B cell (primary cell): ENCODE measurements around the gene ZC3H7A. TPM values are rescaled to one million over a fixed set of nuclear protein-coding genes. Genes with fewer than 3 reads are reported as not detected.
A peak's percentile ranks its signal among the peaks of the same experiment; 100 is the strongest.

Experiments used
- ATAC-seq: fragments of 200-7000 bp; cut with Tn5 transposase; one replicate; pipeline ENCODE4 v1.10.0; 2021; ENCODE audit warnings: low read depth, mild to moderate bottlenecking, moderate number of reproducible peaks, moderate library complexity
- CTCF ChIA-PET: fragments of 350-600 bp; sonication (Branson Sonifier 250); formaldehyde crosslinking; loops from one replicate; lab custom pipeline; 2021; ENCODE audit warnings: antibody characterized with exemption, inconsistent platforms; lab: Charles Lee
- POLR2A ChIA-PET: fragments of 350-600 bp; sonication (Branson Sonifier 250); formaldehyde crosslinking; loops from one replicate; lab custom pipeline; 2021; ENCODE audit warnings: antibody characterized with exemption; lab: Charles Lee
- DNase-seq: peaks from one replicate; pipeline ENCODE4 v3.0.0; 2013
- H2AFZ ChIP-seq: 2 replicates; pipeline ENCODE4 v1.6.1; 2012; ENCODE audit warnings: mild to moderate bottlenecking, low read depth, low read length; ENCODE audit not compliant: insufficient read depth, poor library complexity, severe bottlenecking
- H3K27ac ChIP-seq, 2 donors: 1 replicate in 1 of 2; 2 replicates in 1 of 2; pipeline ENCODE4 v1.5.1; 2012 to 2013; ENCODE audit warnings: low read length in 2 of 2, mild to moderate bottlenecking in 2 of 2, moderate library complexity in 1 of 2
- H3K27me3 ChIP-seq, 4 experiments: fragments of 200-600 bp in 1 of 4; sonication (generic) in 1 of 4; replicated peaks in 1 of 4; 1 replicate in 2 of 4; 2 replicates in 2 of 4; pipeline versions ENCODE4 v1.6.1 to v1.7.0; 2013 to 2016; ENCODE audit warnings: low read length in 3 of 4, mild to moderate bottlenecking in 2 of 4, mixed read lengths in 1 of 4, moderate library complexity in 1 of 4; ENCODE audit not compliant: insufficient read depth in 4 of 4, control insufficient read depth in 3 of 4; ENCODE audit errors: control extremely low read depth in 1 of 4
- H3K36me3 ChIP-seq, 2 experiments: replicated peaks in 1 of 2; 1 replicate in 1 of 2; 2 replicates in 1 of 2; pipeline versions ENCODE4 v1.6.1 to v1.7.1; 2013; ENCODE audit warnings: low read length in 1 of 2; ENCODE audit not compliant: insufficient read depth in 2 of 2, control insufficient read depth in 1 of 2; ENCODE audit errors: control extremely low read depth in 1 of 2, extremely low read depth in 1 of 2
- H3K4me1 ChIP-seq, 2 donors: fragments of 200-600 bp in 1 of 2; sonication (generic) in 1 of 2; 1 replicate in 1 of 2; 2 replicates in 1 of 2; pipeline versions ENCODE4 v1.5.1 to v1.6.1; 2013 to 2017; ENCODE audit warnings: low read length in 2 of 2; ENCODE audit not compliant: control insufficient read depth in 2 of 2, insufficient read depth in 2 of 2
- H3K4me2 ChIP-seq: replicated peaks from 2 replicates; pipeline ENCODE3; 2012; ENCODE audit warnings: mild to moderate bottlenecking, low read depth, low read length; ENCODE audit not compliant: poor library complexity, severe bottlenecking
- H3K4me3 ChIP-seq, 5 experiments: fragments of 200-600 bp in 1 of 5; sonication (generic) in 1 of 5; 1 replicate in 3 of 5; 2 replicates in 2 of 5; pipeline versions ENCODE4 v1.5.1 to v1.7.0; 2011 to 2016; ENCODE audit warnings: low read length in 4 of 5, mild to moderate bottlenecking in 4 of 5, low read depth in 2 of 5, control low read depth in 1 of 5, moderate library complexity in 1 of 5; ENCODE audit not compliant: insufficient read depth in 1 of 5; ENCODE audit errors: control extremely low read depth in 1 of 5, extremely low read depth in 1 of 5
- H3K79me2 ChIP-seq: fragments of 200-600 bp; sonication (generic); one replicate; pipeline ENCODE4 v1.6.0; 2016; ENCODE audit warnings: low read length; ENCODE audit not compliant: control insufficient read depth, insufficient read depth
- H3K9ac ChIP-seq: fragments of 200-600 bp; sonication (generic); 2 replicates; pipeline ENCODE4 v1.6.1; 2017; ENCODE audit warnings: mild to moderate bottlenecking, low read length, moderate library complexity
- H3K9me3 ChIP-seq, 3 donors: one replicate each; pipeline versions ENCODE4 v1.6.1 to v1.7.1; 2013; ENCODE audit warnings: low read length in 2 of 3; ENCODE audit not compliant: control insufficient read depth in 2 of 3, insufficient read depth in 1 of 3; ENCODE audit errors: control extremely low read depth in 1 of 3
- H4K20me1 ChIP-seq: 2 replicates; pipeline ENCODE4 v1.6.0; 2012; ENCODE audit warnings: mild to moderate bottlenecking, low read length; ENCODE audit not compliant: insufficient read depth, control insufficient read depth, poor library complexity, severe bottlenecking
- H3K27ac Mint-ChIP-seq: one replicate; pipeline ENCODE4 v1.8.0; 2021; ENCODE audit warnings: mixed read lengths
- H3K27me3 Mint-ChIP-seq: one replicate; pipeline ENCODE4 v1.8.0; 2021; ENCODE audit warnings: mixed read lengths
- H3K4me1 Mint-ChIP-seq: one replicate; pipeline ENCODE4 v1.8.0; 2021; ENCODE audit warnings: mixed read lengths
- H3K4me3 Mint-ChIP-seq: one replicate; pipeline ENCODE4 v1.8.0; 2021; ENCODE audit warnings: mixed read lengths
- H3K9me3 Mint-ChIP-seq: one replicate; pipeline ENCODE4 v1.8.0; 2022; ENCODE audit warnings: mixed read lengths; ENCODE audit not compliant: insufficient read depth
- CTCF ChIP-seq: fragments of 200-600 bp; IDR thresholded peaks from one replicate; pipeline ENCODE4 v1.8.0; 2022; ENCODE audit warnings: antibody characterized with exemption, mild to moderate bottlenecking
- EZH2 ChIP-seq: IDR thresholded peaks from 2 replicates; pipeline ENCODE4 v1.6.1; 2012; ENCODE audit warnings: borderline replicate concordance, low read depth, mild to moderate bottlenecking, moderate library complexity, low read length; ENCODE audit not compliant: insufficient read depth, poor library complexity, severe bottlenecking
- WGBS: methylation state at CpG from one replicate; pipeline ENCODE4 v1.1.5; 2013; ENCODE audit warnings: missing lambda C conversion rate; ENCODE audit not compliant: insufficient coverage; 5-methylcytosine and 5-hydroxymethylcytosine counted together
- intact Hi-C: fragments of 100-400 bp; cut with micrococcal nuclease; formaldehyde crosslinking; loops from one replicate; pipeline ENCODE4 v1.10.0; 2022
- polyA plus RNA-seq: library from polyadenylated mRNA; depleted of rRNA; stranded (reverse); fragments of >200 nt; gene quantifications from 2 replicates; pipeline ENCODE4 v1.2.3, GENCODE V29; 2012
- total RNA-seq, 2 donors: library from RNA; stranded (reverse); fragments of 120-200 nt in 1 of 2; gene quantifications; 1 replicate in 1 of 2; 2 replicates in 1 of 2; pipeline versions ENCODE4 v1.2.3 to v1.2.4, GENCODE V29; 2013 to 2022

The ZC3H7A gene
- total and polyA plus RNA-seq, 2 donors (not counting 1 experiment from before 2014, with no cell fraction given), result 40.8 to 126 TPM

GRCh38 chr16:11716336-11716735, 80.7 kb downstream of the ZC3H7A start:
- Mint-ChIP-seq H3K4me3 (no peak overlapping the region), H3K4me1 (peaks cover 21% of the 10 kb centered on the region), H3K27ac (no peak overlapping the region), H3K9me3 (no peaks in the 10 kb centered on the region), H3K27me3 (no peaks in the 10 kb centered on the region)
- POLR2A ChIA-PET, result no interaction called here
- Histone ChIP-seq H3K4me1 (peaks cover 0 to 7% of the 10 kb centered on the region in 2 donors), H3K4me3 (no peak overlapping the region), H3K36me3 (peaks cover 0 to 54% of the 10 kb centered on the region in 2 experiments), H3K27me3 (no peaks in the 10 kb centered on the region), H3K79me2 (peaks cover 42% of the 10 kb centered on the region), H4K20me1 (peaks cover 12% of the 10 kb centered on the region), H3K9ac (no peak overlapping the region), H3K4me2 (no peak overlapping the region), H3K9me3 (no peaks in the 10 kb centered on the region), H3K27ac (no peak overlapping the region), H2AFZ (no peak overlapping the region)
- intact Hi-C loops, result no loop called here
- ATAC-seq (no peak), DNase-seq (no peak)
- TF ChIP-seq EZH2 (no peak), CTCF (no peak)
- CTCF ChIA-PET, result interaction anchor here (1.0 to 8.0 kb wide), 9 partner anchors 10 to 752 kb away, joined by 4 to 126 read pairs (median 18); no protein-coding TSS in a partner anchor

GRCh38 chr16:11715246-11715947, 81.7 kb downstream of the ZC3H7A start:
- Mint-ChIP-seq H3K27me3 (no peaks in the 10 kb centered on the region), H3K4me3 (no peak overlapping the region), H3K9me3 (no peaks in the 10 kb centered on the region), H3K27ac (peak overlapping the region; percentile 42), H3K4me1 (peaks cover 25% of the 10 kb centered on the region)
- POLR2A ChIA-PET, result interaction anchor here (0.6 to 0.8 kb wide), 5 partner anchors 17 to 343 kb away, joined by 4 to 10 read pairs (median 6); no protein-coding TSS in a partner anchor
- H3K27me3 ChIP-seq, result no peaks in the 10 kb centered on the region
- peaks cover 0 to 55% of the 10 kb centered on the region in 2 experiments for H3K36me3 ChIP-seq
- H3K4me1 ChIP-seq, result peaks cover 0 to 7% of the 10 kb centered on the region in 2 donors
- H3K4me3 ChIP-seq, result no peak overlapping the region
- DNase-seq, result no peak
- no peak overlapping the region for H3K9ac ChIP-seq
- CTCF ChIA-PET, result interaction anchor here (0.6 to 8.0 kb wide), 45 partner anchors 9 to 776 kb away, joined by 3 to 126 read pairs (median 6); partner anchors contain the start of genes TXNDC11 and ZC3H7A
- peaks cover 52% of the 10 kb centered on the region for H3K79me2 ChIP-seq
- H3K9me3 ChIP-seq, result no peaks in the 10 kb centered on the region
- TF ChIP-seq EZH2, result no peak
- TF ChIP-seq CTCF, result no peak
- no peak overlapping the region for H2AFZ ChIP-seq
- intact Hi-C loops, result no loop called here
- ATAC-seq, result no peak
- H3K27ac ChIP-seq, result no peak overlapping the region
- H4K20me1 ChIP-seq, result peaks cover 12% of the 10 kb centered on the region
- H3K4me2 ChIP-seq, result no peak overlapping the region
- WGBS, result 59% methylated on average over 3 of the region's 8 CpGs
